K562 (cell line): ENCODE data around the gene CTTNBP2NL. TPM values are rescaled to one million over a fixed set of nuclear protein-coding genes. Genes with fewer than 3 reads are reported as not detected.

Experiments used
- CBFA2T2 ChIP-seq: fragments of 450-650 bp; conservative IDR thresholded peaks from 2 replicates; pipeline ENCODE4 v1.6.1; 2017; ENCODE audit warnings: mild to moderate bottlenecking
- CBX3 ChIP-seq, 2 experiments: IDR thresholded peaks; 1 replicate in 1 of 2; 2 replicates in 1 of 2; pipeline ENCODE4 v1.6.1; 2012; ENCODE audit warnings: inconsistent platforms in 2 of 2, low read length in 2 of 2, borderline replicate concordance in 1 of 2, control low read depth in 1 of 2
- ELF4 ChIP-seq: fragments of 450-650 bp; formaldehyde crosslinking; IDR thresholded peaks from 2 replicates; pipeline ENCODE4 v1.4.0; 2022; ENCODE audit warnings: missing genetic modification characterization
- EP400 ChIP-seq: fragments of 450-650 bp; IDR thresholded peaks from 2 replicates; pipeline ENCODE4 v1.6.1; 2017; ENCODE audit warnings: antibody characterized with exemption, mild to moderate bottlenecking, moderate library complexity
- ETV1 ChIP-seq: fragments of 450-650 bp; conservative IDR thresholded peaks from 2 replicates; pipeline ENCODE4 v1.6.1; 2016; ENCODE audit warnings: missing genetic modification characterization, control low read depth, low read depth, missing compliant biosample characterization
- MBD2 ChIP-seq: sonication (generic); IDR thresholded peaks from 2 replicates; pipeline ENCODE4 v1.6.1; 2016; ENCODE audit warnings: low read depth, borderline replicate concordance
- MEF2A ChIP-seq: IDR thresholded peaks from 2 replicates; pipeline ENCODE4 v1.6.1; 2011; ENCODE audit warnings: low read depth, mild to moderate bottlenecking, low read length, moderate library complexity; ENCODE audit not compliant: control insufficient read depth
- MYNN ChIP-seq, 2 experiments: sonication (generic); formaldehyde crosslinking in 1 of 2; IDR thresholded peaks; 2 replicates each; pipeline versions ENCODE4 v1.5.0 to v1.6.1; 2016 to 2020; ENCODE audit warnings: antibody characterized with exemption in 1 of 2, missing genetic modification reagents in 1 of 2
- NR2C1 ChIP-seq, 2 experiments: fragments of 450-650 bp; IDR thresholded peaks; 2 replicates each; pipeline ENCODE4 v1.6.1; 2017; ENCODE audit warnings: mild to moderate bottlenecking in 2 of 2, antibody characterized with exemption in 1 of 2, inconsistent platforms in 1 of 2, missing compliant biosample characterization in 1 of 2, missing genetic modification characterization in 1 of 2
- NUFIP1 ChIP-seq: fragments of 450-650 bp; IDR thresholded peaks from 2 replicates; pipeline ENCODE4 v1.6.1; 2018; ENCODE audit not compliant: partially characterized antibody
- RAD51 ChIP-seq: fragments of 450-650 bp; IDR thresholded peaks from 2 replicates; pipeline ENCODE4 v1.7.1; 2016; ENCODE audit warnings: low read depth, mild to moderate bottlenecking, borderline replicate concordance
- SIRT6 ChIP-seq: IDR thresholded peaks from one replicate; pipeline ENCODE4 v1.6.1; 2012; ENCODE audit warnings: low read depth, mild to moderate bottlenecking, control low read depth, inconsistent platforms, low read length, moderate library complexity
- SRSF1 ChIP-seq: fragments of 200-400 bp; formaldehyde crosslinking; IDR thresholded peaks from 2 replicates; pipeline ENCODE4 v1.6.1; 2017; ENCODE audit warnings: mild to moderate bottlenecking, low read depth, low read length, moderate library complexity
- polyA plus RNA-seq, 8 experiments: library from polyadenylated mRNA; depleted of rRNA in 4 of 8; stranded (reverse) in 5 of 8; unstranded in 3 of 8; fragments of >200 nt; fragmentation: Nextera tagmentation in 2 of 8; fragmentation: Illumina TruSeq in 1 of 8; extraction: Ambion mirVana in 2 of 8; extraction: Trizol in 1 of 8; gene quantifications; 2 replicates each; pipeline versions ENCODE4 v1.2.1 to v1.2.3, GENCODE V29; 2011 to 2014; ENCODE audit warnings: inconsistent platforms in 1 of 8, missing spikeins in 1 of 8
- total RNA-seq, 7 experiments: library from RNA; depleted of rRNA in 6 of 7; stranded (reverse); fragments of >200 nt in 6 of 7; fragmentation: Illumina TruSeq in 2 of 7; extraction: Trizol in 2 of 7; gene quantifications; 2 replicates each; pipeline versions ENCODE4 v1.2.1 to v1.2.3, GENCODE V29; 2011 to 2021; ENCODE audit warnings: low replicate concordance in 1 of 7
- TF ChIP-seq, protein P1 (sequence below): fragments of 450-650 bp; IDR thresholded peaks from 2 replicates; pipeline ENCODE4 v1.6.1; 2016; ENCODE audit warnings: missing biosample characterization, missing genetic modification characterization
- TF ChIP-seq, protein P2 (sequence below): fragments of 450-650 bp; IDR thresholded peaks from 2 replicates; pipeline ENCODE4 v1.6.1; 2014; ENCODE audit warnings: low read depth, mild to moderate bottlenecking, moderate library complexity, borderline replicate concordance
- TF ChIP-seq, protein P3 (sequence below): fragments of 250-450 bp; sonication (Bioruptor Pico); IDR thresholded peaks from 2 replicates; pipeline ENCODE4 v1.8.0; 2022; ENCODE audit warnings: inconsistent platforms

Gene CTTNBP2NL
- total and polyA plus RNA-seq, 9 of the 15 experiments (the other 6 are each of a cell fraction or from before 2014, with no cell fraction given): 0.27 to 1.4 (median 0.62) TPM

DNA sequence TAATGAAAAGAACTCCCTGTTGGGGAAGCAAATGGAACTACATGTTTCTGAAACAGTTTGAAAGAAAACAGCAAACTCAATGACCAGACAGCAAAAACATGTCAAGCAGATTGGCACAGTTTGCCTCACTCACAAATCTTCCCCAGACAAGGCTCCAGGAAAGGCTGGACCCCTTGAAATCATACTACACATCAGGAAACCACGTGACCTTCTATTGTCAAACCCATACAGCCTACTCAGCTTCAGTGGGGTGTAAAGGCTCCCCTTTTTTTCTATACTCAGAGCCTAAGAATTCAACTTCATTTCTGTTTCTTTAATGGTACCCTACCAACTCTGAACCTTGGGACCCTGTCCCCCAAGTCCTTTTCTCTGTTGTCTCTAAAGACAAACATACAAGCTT lies 15.7 kb upstream of the CTTNBP2NL start (continued):
- TF ChIP-seq, protein P1, sequence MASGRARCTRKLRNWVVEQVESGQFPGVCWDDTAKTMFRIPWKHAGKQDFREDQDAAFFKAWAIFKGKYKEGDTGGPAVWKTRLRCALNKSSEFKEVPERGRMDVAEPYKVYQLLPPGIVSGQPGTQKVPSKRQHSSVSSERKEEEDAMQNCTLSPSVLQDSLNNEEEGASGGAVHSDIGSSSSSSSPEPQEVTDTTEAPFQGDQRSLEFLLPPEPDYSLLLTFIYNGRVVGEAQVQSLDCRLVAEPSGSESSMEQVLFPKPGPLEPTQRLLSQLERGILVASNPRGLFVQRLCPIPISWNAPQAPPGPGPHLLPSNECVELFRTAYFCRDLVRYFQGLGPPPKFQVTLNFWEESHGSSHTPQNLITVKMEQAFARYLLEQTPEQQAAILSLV (tag): no peak
- TF ChIP-seq MEF2A: no peak
- TF ChIP-seq MBD2: no peak
- TF ChIP-seq SRSF1: no peak
- no peak for TF ChIP-seq ELF4 (CRISPR knock-in tag)
- no peak for TF ChIP-seq CBX3 (IDR thresholded peaks at IDR 0.05; ENCODE audit: borderline replicate concordance in 1 of 2, low read length in 2 of 2)
- TF ChIP-seq CBFA2T2: peak; percentile 23; the same call in 1 of the 2 replicates
- TF ChIP-seq SIRT6: no peak
- no peak for TF ChIP-seq NR2C1 (IDR thresholded peaks at IDR 0.05)
- TF ChIP-seq NR2C1 (tag; IDR thresholded peaks at IDR 0.05): no peak
- no peak for TF ChIP-seq NUFIP1
- TF ChIP-seq EP400: no peak
- TF ChIP-seq RAD51: peak; percentile 66
- TF ChIP-seq MYNN (IDR thresholded peaks at IDR 0.05): no peak
- TF ChIP-seq MYNN (CRISPR knock-in tag; IDR thresholded peaks at IDR 0.05): no peak
- TF ChIP-seq, protein P2, sequence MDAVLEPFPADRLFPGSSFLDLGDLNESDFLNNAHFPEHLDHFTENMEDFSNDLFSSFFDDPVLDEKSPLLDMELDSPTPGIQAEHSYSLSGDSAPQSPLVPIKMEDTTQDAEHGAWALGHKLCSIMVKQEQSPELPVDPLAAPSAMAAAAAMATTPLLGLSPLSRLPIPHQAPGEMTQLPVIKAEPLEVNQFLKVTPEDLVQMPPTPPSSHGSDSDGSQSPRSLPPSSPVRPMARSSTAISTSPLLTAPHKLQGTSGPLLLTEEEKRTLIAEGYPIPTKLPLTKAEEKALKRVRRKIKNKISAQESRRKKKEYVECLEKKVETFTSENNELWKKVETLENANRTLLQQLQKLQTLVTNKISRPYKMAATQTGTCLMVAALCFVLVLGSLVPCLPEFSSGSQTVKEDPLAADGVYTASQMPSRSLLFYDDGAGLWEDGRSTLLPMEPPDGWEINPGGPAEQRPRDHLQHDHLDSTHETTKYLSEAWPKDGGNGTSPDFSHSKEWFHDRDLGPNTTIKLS: no peak
- TF ChIP-seq, protein P3, sequence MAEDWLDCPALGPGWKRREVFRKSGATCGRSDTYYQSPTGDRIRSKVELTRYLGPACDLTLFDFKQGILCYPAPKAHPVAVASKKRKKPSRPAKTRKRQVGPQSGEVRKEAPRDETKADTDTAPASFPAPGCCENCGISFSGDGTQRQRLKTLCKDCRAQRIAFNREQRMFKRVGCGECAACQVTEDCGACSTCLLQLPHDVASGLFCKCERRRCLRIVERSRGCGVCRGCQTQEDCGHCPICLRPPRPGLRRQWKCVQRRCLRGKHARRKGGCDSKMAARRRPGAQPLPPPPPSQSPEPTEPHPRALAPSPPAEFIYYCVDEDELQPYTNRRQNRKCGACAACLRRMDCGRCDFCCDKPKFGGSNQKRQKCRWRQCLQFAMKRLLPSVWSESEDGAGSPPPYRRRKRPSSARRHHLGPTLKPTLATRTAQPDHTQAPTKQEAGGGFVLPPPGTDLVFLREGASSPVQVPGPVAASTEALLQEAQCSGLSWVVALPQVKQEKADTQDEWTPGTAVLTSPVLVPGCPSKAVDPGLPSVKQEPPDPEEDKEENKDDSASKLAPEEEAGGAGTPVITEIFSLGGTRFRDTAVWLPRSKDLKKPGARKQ (CRISPR knock-in tag): no peak
- TF ChIP-seq ETV1 (tag): no peak
